Vagina (tissue), 2 donors: ENCODE measurements around the gene OVCA2. TPM values are rescaled to one million over a fixed set of nuclear protein-coding genes. Genes with fewer than 3 reads are reported as not detected.

Experiments
- DNase-seq, 2 donors: peaks; one replicate each; pipeline ENCODE4 v3.0.0-alpha.2; 2017; ENCODE audit errors: extremely low spot score in 2 of 2
- H3K27ac ChIP-seq: fragments of 200-600 bp; sonication (generic); one replicate; pipeline ENCODE4 v1.5.1; 2019
- H3K27me3 ChIP-seq: fragments of 200-600 bp; sonication (generic); one replicate; pipeline ENCODE4 v1.5.1; 2019
- H3K36me3 ChIP-seq, 2 donors: fragments of 200-600 bp; sonication (generic); one replicate each; pipeline ENCODE4 v1.5.1; 2017 to 2019
- H3K4me1 ChIP-seq: fragments of 200-600 bp; sonication (generic); one replicate; pipeline ENCODE4 v1.5.1; 2019
- H3K4me3 ChIP-seq, 2 donors: fragments of 200-600 bp; sonication (generic); 1 replicate in 1 of 2; 2 replicates in 1 of 2; pipeline ENCODE4 v1.5.1; 2016 to 2019
- H3K9me3 ChIP-seq: fragments of 200-600 bp; sonication (generic); one replicate; pipeline ENCODE4 v1.5.1; 2019
- CTCF ChIP-seq, 3 experiments: fragments of 450-650 bp in 2 of 3; fragments of 200-600 bp in 1 of 3; sonication (generic) in 1 of 3; IDR thresholded peaks; one replicate each; pipeline ENCODE4 v1.5.1; 2017 to 2019; ENCODE audit warnings: antibody characterized with exemption in 3 of 3, mild to moderate bottlenecking in 2 of 3, moderate library complexity in 2 of 3
- POLR2A ChIP-seq, 2 donors: fragments of 450-650 bp; IDR thresholded peaks; one replicate each; pipeline ENCODE4 v1.6.1; 2017; ENCODE audit warnings: antibody characterized with exemption in 2 of 2, mild to moderate bottlenecking in 2 of 2, moderate library complexity in 2 of 2
- POLR2AphosphoS5 ChIP-seq, 2 donors: sonication (generic); formaldehyde crosslinking; IDR thresholded peaks; one replicate each; pipeline ENCODE4 v1.9.0; 2017; ENCODE audit warnings: antibody characterized with exemption in 2 of 2, mild to moderate bottlenecking in 2 of 2, low read depth in 1 of 2; ENCODE audit not compliant: insufficient read depth in 1 of 2
- intact Hi-C: fragments of 100-400 bp; cut with DNase I; formaldehyde crosslinking; loops from one replicate; pipeline ENCODE4 v1.15.1; 2023
- total RNA-seq: library from RNA; depleted of rRNA; stranded (reverse); fragments of >200 nt; gene quantifications from one replicate; pipeline ENCODE4 v1.2.3, GENCODE V29; 2016

Gene OVCA2
- total RNA-seq, 1 donor from 2014 or later = 24.3 TPM

GRCh38 chr17:2016494-2016893, 25.3 kb upstream of the OVCA2 start:
- H3K4me1 ChIP-seq = peaks cover 10% of the 10 kb centered on the region
- TF ChIP-seq POLR2AphosphoS5 (IDR thresholded peaks at IDR 0.05; ENCODE audit: insufficient read depth in 1 of 2, low read depth in 1 of 2) (no peak), POLR2A (IDR thresholded peaks at IDR 0.05) (no peak), CTCF (IDR thresholded peaks at IDR 0.05) (no peak)
- no peak for DNase-seq

GRCh38 chr17:2017274-2017941, 24.4 kb upstream of the OVCA2 start:
- intact Hi-C loops = no loop called here
- Histone ChIP-seq H3K9me3 (no peaks in the 10 kb centered on the region), H3K27ac (no peak overlapping the region), H3K27me3 (no peaks in the 10 kb centered on the region), H3K4me3 (no peak overlapping the region), H3K36me3 (no peaks in the 10 kb centered on the region), H3K4me1 (peaks cover under 1% of the 10 kb centered on the region)
- DNase-seq = no peak
- TF ChIP-seq POLR2A (IDR thresholded peaks at IDR 0.05) (no peak), POLR2AphosphoS5 (IDR thresholded peaks at IDR 0.05; ENCODE audit: insufficient read depth in 1 of 2, low read depth in 1 of 2) (no peak), CTCF (IDR thresholded peaks at IDR 0.05) (no peak)

More at GRCh38 chr17:2016494-2016893, 25.3 kb upstream of the OVCA2 start:
- Histone ChIP-seq H3K9me3 (no peaks in the 10 kb centered on the region), H3K36me3 (no peaks in the 10 kb centered on the region), H3K4me3 (no peak overlapping the region), H3K27ac (no peak overlapping the region), H3K27me3 (no peaks in the 10 kb centered on the region)
- intact Hi-C loops = no loop called here

- H3K9me3 ChIP-seq = no peaks in the 10 kb centered on the region
- TF ChIP-seq POLR2A (IDR thresholded peaks at IDR 0.05) (no peak), CTCF (IDR thresholded peaks at IDR 0.05) (no peak), POLR2AphosphoS5 (IDR thresholded peaks at IDR 0.05; ENCODE audit: insufficient read depth in 1 of 2, low read depth in 1 of 2) (no peak)
- DNase-seq = no peak
- H3K27ac ChIP-seq = no peak overlapping the region
- H3K27me3 ChIP-seq = no peaks in the 10 kb centered on the region
- peaks cover 10% of the 10 kb centered on the region for H3K4me1 ChIP-seq
- no peak overlapping the region for H3K4me3 ChIP-seq
- no peaks in the 10 kb centered on the region for H3K36me3 ChIP-seq
- intact Hi-C loops = no loop called here
These were observed 22.9 kb upstream of the OVCA2 start for GRCh38 chr17:2018716-2019510.

GRCh38 chr17:2019723-2020122, 22.1 kb upstream of the OVCA2 start:
- DNase-seq = no peak
- no peak for TF ChIP-seq POLR2A (IDR thresholded peaks at IDR 0.05)
- no peak for TF ChIP-seq CTCF (IDR thresholded peaks at IDR 0.05)
- no peak for TF ChIP-seq POLR2AphosphoS5 (IDR thresholded peaks at IDR 0.05; ENCODE audit: insufficient read depth in 1 of 2, low read depth in 1 of 2)
- no peak overlapping the region for H3K27ac ChIP-seq
- H3K36me3 ChIP-seq = no peaks in the 10 kb centered on the region
- no peaks in the 10 kb centered on the region for H3K9me3 ChIP-seq
- intact Hi-C loops = no loop called here
- no peak overlapping the region for H3K4me3 ChIP-seq
- H3K27me3 ChIP-seq = no peaks in the 10 kb centered on the region
- peaks cover 18% of the 10 kb centered on the region for H3K4me1 ChIP-seq

GRCh38 chr17:2020721-2021120, 21.1 kb upstream of the OVCA2 start:
- Histone ChIP-seq H3K4me3 (no peak overlapping the region), H3K27me3 (no peaks in the 10 kb centered on the region), H3K27ac (no peak overlapping the region), H3K9me3 (no peaks in the 10 kb centered on the region), H3K36me3 (no peaks in the 10 kb centered on the region), H3K4me1 (peaks cover 25% of the 10 kb centered on the region)
- no peak for DNase-seq
- intact Hi-C loops = no loop called here
- no peak for TF ChIP-seq POLR2A (IDR thresholded peaks at IDR 0.05)
- no peak for TF ChIP-seq POLR2AphosphoS5 (IDR thresholded peaks at IDR 0.05; ENCODE audit: insufficient read depth in 1 of 2, low read depth in 1 of 2)
- TF ChIP-seq CTCF (IDR thresholded peaks at IDR 0.05) = no peak
